Measurements from ENCODE around the gene RPLP2.
A peak's percentile ranks its signal among the peaks of the same experiment; 100 is the strongest.

RPLP2 gene

DNA sequence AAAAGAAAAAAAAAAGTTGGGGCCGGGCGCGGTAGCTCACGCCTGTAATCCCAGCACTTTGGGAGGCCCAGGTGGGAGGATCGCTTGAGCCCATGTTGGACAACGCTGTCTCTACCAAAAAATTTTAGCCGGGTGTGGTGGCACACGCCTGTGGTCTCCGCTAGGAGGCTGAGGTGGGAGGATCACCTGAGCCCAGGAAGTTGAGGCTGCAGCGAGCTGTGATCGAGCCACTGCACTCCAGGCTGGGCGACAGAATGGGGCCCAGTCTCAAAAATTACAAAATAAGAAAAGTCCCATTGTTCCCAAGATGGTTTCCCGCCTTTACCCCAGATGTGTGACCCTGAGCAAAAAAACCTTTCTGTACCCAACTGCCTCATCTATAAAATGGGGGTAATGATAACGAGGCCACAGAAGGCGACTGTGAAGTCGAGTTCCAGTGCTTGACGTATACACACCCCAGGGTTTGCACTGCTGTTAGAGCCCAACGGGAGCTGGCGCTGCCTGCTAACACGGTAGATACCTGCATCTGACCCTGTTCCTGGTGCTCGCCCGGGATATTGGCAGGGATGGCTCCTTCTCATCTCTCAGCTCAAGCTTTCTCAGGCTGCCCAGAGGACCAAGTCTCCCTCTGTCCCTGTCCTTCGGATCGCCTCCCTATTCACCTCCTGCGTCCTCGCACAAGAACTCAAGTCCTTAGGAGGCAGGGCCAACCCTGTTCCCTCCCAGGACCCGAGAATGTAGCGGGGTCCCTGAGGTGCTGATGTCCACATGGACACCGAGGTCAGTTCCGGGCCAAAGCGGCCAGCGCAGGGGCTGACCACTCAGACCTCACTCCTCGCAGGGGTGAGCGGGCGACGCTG lies 1.1 kb upstream of the RPLP2 start:
- DNase-seq, result peak; percentile 32

DNA sequence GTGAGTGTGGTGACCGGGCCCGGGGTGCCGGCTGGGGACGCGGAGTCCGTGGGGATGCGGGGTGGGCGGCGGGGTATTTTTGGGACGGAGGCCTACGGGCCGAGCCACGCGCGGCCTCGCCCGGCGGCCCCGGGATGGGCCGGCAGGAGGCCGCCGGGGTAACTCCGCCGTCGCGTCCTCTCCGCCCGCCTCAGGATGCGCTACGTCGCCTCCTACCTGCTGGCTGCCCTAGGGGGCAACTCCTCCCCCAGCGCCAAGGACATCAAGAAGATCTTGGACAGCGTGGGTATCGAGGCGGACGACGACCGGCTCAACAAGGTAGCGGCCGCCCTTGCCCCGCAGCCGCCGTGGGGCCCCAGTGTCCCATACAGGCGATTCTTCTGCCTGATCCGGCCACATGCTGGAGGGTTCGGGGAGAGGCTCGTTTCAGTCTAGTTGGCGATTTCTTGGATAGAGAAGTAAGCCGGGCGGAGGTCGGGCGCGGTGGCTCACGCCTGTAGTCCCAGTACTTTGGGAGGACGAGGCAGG lies 337 bp downstream of the RPLP2 start:
- DNase-seq, result no peak

DNA sequence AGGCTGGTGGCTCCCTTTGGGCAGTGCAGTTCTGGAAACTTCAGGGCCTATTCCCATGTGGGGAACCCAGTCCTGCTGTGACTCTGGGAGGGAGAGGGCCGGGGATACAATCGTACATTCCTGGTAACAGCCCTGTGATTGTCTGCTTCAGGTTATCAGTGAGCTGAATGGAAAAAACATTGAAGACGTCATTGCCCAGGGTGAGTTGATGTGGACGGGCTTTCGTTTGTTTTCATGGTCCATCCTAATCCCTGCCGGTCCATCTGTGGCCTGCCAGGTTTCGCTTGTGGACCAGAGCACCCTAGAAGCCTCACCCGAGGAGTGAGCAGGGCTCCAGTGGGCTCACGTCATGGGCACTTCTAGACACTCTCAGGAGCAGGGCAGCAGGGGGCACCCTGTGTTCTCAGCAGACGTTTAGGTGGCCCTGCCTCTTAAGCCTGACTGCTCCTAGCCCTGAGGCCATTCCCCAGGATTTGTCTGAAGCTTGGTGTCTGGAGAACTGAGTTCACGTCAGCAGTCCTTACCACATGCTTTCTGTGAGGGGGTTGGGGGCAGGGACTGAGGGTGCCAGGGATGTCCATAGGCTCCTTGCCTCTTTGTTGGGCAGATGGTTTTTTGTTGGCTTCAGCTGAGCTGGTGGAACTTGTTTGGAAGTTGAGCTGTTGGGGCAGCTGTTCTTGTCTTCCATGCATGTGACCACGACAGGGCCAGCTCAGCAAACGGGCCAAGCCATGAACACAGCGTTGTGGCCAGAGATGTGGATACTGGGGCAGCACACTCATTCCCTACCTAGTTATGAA lies 1.9 kb downstream of the RPLP2 start:
- no peak for DNase-seq

DNA sequence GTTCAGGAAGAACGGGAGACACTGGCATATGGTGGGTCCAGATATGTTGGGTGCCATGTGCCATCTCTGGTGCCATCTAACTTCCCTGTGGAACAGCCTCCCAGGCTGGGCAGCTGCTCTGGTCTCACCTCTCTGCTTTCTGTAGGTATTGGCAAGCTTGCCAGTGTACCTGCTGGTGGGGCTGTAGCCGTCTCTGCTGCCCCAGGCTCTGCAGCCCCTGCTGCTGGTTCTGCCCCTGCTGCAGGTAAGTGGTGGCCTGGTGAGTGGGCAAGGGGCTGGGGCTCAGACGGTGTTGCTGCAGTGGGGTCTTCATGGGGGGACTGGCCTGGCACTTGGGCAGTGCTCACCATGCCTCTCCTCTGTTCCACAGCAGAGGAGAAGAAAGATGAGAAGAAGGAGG lies 2.6 kb downstream of the RPLP2 start:
- no peak for DNase-seq

DNA sequence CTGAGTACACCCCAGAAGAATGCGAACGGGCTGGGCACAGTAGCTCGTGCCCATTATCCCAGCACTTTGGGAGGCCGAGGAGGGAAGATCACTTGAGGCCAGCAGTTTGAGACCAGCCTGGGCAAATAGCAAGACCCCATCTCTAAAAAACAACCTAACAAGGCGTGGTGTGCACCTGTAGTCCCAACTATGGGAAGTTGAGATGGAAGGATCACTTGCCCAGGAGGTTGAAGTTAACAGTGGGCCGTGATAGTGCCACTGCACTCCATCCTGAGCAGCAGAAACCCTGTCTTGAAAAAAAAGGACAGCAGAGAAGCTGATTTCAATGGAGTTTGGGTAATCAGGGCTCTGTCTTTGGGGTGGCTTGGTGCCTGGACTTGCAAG lies 3.3 kb downstream of the RPLP2 start:
- no peak for DNase-seq

DNA sequence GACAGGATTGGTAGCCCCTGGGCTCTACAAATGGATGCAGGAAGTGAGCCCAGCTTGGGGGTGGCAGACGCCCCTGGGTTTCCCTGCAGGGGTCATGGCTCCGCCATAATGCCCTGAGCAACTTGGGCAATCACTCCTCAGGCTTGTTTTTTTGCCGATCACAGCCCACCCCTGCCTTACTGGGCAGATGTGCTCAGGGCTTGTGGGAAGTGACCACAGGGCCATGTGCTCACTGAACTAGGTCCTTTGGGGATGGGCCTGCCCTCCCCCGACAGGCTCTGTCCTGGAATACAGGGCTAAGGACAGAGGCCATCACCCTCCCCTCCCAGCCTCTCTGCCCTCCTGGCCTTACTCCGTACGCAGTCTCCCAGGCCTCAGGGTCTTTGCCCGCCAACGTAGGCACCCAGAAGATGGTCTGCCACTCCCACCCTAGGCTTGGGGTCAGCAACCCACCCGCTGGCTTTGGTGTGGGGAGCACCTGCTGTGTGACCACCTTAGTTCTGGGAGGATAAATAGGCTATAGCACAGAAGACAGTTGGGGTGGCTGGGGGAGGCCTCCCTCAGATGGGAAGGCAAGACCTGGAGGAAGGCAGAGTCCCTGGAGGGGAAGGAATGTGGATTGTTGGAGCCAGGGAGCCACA lies 3.8 kb downstream of the RPLP2 start:
- DNase-seq, result no peak

DNA sequence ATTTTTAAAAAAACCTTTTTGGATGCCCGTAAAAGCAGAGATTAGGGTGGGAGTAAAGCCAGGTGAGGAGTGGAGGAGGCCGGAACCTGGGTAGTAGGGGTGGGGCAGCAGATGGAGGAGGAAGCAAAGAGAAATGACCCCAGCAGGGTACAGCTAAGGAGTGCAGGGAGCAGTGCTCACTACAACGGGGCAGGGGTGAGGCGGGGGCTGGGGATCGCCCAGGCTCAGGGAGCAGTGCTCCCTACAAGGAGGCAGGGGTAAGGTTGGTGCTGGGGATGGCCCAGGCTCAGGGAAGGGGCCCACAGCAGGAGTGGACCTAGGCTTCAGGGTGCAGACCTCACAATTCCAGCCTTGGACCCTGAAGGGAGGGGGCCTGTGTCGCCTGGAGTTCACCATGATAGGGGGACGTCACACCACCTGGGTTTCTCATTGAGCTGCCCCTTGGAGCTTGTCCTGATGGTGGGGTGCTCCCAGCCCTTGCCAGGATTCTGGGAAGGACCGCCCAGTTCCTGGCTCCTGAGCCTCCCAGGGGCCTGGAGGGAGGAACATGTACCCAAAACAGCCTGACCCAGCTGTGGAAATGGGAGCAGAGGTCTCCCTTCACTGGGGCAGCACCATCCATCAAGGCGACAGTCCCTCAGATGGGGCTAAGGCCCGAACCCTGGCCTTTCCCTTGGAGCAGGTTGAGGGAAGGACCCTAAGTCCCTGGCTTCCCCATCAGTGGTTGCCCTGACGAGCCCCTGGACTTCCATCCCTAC lies 6.1 kb downstream of the RPLP2 start:
- no peak for DNase-seq

DNA sequence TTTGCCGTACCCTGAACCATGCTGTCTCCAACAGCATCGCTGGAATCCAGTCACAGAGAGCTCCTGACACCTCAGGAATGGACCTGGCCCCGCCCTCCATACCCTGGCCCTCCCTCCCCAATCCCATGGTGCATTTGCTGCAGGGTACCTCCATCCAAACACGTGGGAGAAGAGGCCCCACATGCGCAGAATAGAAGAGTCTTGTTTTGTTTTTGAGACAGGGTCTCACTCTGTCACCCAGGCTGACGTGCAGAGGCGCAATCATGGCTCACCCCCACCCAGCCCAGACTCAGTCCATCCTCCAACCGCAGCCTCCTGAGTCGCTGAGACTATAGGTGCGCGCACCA lies 6.6 kb downstream of the RPLP2 start:
- no peak for DNase-seq

DNA sequence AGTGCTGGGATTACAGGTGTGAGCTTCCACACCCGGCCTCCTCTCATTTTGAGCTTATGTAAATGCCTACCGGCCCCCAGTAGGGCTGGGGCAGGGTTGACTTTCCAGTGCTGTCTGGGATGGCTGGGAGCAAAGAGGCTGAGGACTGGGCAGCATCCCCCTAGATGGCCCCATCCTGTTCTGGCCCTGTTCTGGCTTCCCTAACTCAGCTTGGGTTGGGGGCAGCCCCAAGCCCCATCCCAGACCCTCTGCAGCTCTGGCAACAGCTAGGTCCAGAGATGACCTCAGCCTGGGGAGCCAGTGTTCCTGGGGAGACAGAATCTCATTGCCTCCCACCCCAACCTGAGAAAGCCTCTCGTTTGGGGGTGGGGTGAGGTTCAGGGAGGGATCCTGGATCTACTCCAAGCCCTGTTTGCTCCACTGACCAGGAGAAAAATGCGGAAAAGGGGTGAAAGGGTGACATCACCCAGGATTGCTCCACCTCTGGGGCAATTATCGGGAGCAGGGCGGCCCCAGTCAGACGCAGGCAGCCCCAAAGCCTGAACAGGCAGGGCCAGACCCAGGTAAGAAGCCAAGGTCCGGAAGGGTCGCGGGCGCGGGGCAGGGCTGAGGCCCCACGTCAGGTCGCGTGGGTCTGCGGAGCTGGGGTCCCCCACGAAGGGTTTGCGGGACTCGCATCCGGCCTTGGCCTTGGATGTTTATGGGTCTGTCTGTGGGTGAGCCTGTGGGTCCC lies 8.8 kb downstream of the RPLP2 start, which contains the start of gene PNPLA2:
PNPLA2 (plus strand) TSS at position 519 of the 733 bp plus-strand sequence. CDS start 805 bp downstream, outside the sequence.
- no peak for DNase-seq

DNA sequence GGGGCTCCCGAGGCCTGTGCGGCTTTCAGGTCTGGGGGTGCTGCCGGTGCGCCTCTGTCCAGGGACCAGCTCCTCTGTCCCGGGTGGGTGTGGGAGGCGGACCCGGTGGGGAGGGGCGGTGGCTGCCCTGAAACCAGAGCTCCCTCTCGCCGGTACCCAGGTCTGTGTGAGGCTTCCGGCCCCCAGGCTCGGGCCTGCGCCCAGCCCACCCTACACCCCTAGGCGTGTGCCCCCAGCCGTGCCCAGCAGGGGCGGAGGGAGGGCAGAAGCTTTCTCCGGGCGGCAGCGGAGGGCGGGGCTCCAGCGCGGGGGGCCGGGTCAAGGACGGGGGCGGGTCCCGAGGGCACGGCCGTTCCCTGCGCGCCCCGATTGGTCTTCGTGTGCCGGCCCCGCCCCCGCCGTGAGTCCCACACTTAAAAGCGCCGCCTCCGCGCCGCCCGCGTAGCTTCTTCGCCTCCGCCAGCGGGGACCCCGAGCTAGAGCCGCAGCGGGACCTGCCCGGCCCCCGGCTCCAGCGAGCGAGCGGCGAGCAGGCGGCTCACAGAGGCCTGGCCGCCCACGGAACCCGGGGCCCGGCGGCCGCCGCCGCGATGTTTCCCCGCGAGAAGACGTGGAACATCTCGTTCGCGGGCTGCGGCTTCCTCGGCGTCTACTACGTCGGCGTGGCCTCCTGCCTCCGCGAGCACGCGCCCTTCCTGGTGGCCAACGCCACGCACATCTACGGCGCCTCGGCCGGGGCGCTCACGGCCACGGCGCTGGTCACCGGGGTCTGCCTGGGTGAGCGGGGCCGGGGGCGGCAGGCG lies 9.6 kb downstream of the RPLP2 start:
- peak; percentile 95 for DNase-seq

DNA sequence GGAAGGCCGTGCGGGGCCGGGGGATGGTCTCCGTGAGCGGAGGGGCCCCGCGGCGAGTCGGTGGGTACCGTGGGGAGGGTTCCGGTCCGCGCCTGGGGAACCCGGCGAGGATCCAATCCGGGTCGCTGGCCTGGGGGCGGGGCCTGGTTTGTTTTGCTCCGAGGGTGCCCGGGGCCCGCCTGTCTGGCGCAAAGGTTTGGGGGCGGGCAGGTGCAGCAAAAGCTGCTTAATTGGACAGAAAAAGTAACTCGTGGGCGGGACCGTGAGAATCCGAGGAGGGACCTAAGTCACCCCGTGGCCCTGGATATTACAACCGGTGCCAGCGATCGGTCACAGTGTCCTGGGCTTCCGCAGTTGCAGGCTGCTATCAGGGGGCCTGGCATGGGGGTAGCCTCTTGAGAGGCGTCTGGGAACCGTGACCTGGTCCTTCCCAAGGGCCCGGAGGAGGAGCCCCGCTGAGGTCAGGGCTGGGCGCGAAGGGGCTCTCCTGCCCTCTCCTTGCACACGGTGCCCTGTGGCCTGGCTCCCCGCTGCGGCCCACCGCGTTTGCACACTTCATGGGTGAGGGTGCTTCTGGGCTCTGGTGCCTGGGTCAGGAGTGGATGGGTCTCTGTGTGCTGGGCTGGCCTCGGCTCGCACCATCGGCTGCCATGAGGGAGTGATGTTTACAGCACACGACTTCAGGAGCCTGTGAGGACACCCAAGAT lies 10.3 kb downstream of the RPLP2 start:
- peak; percentile 98 for DNase-seq

DNA sequence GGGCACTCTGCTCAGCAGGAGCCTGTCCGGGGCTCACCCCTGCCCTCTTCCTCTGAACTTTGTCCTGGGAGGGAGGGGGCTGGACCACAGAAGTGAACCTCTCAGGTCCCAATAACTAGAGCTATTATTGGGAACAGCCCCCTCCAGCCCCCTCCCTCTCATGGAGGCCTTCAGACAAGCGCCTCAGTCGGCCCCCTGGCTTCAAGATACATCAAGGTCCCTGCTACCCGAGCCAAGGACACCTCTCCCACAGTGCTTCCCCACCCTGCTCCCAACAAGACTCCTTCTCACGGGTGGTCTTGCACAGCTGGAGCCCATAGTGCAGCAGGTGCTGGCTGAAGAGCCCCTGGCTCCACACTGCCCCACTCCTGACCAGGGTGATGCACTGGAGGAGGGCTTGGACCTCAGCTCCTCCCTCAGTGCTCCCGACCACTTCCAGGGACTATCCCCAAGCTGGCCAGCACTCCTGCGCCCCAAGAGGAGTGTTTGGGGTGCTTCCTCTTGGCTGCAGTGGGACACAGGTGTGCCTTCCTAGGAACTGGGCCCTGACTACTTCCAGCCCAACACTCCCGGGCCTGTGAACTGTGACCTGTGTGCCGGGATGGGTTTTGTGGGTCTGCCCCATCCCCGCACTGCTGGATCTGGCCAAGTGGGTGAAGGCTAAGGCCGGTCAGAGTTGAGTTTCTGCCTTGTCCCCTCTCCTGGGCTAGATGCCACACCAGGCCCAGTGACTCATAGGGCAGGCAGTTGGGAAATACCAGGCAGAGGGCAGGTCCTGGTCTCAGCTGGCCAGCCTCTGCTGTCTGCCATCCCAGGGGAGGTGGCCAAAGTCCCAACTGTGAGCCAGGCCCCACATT lies 11.1 kb downstream of the RPLP2 start:
- no peak for DNase-seq

DNA sequence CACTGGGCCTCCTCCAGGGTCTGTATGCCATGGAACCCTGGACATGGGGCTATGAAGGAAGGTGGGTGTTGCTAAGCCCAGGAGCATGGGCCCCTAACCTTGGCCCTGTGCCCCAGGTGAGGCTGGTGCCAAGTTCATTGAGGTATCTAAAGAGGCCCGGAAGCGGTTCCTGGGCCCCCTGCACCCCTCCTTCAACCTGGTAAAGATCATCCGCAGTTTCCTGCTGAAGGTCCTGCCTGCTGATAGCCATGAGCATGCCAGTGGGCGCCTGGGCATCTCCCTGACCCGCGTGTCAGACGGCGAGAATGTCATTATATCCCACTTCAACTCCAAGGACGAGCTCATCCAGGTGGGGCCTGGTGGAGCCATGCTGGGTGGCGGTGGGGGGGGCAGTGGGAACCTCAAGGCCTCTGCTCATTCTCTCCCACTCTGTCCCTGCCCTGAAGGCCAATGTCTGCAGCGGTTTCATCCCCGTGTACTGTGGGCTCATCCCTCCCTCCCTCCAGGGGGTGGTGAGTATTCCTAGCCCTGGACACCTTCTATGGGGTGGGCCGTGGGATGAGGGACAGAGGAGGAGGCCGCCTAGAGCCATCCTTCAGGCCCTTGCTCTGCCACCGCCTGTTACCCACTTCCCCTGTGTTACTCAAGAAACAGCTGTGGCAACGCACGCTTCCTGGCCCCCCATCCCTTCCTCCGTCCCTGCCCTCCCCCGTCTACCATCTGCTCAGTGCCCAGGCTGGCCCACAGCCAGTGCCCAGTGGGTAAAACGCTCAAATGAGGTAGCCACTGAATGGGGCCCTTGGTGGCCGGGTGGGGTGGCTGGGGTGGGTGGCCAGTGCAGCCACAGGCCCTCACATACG lies 12.0 kb downstream of the RPLP2 start:
- DNase-seq, result no peak

DNA sequence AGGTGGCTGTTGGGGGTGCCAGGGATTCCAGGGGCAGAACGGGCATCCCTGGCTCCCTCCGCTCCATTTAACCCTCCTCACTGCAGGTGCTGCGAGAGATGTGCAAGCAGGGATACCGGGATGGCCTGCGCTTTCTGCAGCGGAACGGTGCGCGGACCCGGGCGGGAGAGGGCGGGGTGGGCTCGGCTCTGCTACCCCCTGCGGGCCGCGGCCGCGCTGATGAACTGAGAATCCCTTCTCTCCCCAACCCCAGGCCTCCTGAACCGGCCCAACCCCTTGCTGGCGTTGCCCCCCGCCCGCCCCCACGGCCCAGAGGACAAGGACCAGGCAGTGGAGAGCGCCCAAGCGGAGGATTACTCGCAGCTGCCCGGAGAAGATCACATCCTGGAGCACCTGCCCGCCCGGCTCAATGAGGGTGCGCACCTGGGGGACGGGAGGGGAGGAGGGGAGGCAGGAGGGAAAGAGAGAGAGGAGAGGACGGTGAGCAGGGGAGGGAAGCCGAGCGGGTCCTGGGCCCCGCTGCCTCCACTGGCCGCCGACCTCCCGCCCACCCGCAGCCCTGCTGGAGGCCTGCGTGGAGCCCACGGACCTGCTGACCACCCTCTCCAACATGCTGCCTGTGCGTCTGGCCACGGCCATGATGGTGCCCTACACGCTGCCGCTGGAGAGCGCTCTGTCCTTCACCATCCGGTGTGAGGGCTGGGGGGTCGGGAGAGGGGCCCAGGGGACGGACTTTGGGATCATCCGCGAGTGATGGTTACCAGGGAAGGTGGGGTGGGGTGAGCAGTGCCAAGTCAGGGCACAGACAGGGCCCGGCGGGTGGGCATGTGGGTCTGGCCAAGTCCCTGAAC lies 13.9 kb downstream of the RPLP2 start:
- DNase-seq, result no peak

DNA sequence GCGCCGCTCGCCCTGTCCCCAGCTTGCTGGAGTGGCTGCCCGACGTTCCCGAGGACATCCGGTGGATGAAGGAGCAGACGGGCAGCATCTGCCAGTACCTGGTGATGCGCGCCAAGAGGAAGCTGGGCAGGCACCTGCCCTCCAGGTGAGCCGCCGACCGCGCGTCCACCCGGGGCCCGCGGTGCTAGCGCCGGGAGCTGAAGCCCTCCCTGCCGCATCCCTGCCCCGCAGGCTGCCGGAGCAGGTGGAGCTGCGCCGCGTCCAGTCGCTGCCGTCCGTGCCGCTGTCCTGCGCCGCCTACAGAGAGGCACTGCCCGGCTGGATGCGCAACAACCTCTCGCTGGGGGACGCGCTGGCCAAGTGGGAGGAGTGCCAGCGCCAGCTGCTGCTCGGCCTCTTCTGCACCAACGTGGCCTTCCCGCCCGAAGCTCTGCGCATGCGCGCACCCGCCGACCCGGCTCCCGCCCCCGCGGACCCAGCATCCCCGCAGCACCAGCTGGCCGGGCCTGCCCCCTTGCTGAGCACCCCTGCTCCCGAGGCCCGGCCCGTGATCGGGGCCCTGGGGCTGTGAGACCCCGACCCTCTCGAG lies 14.6 kb downstream of the RPLP2 start:
- no peak for DNase-seq

DNA sequence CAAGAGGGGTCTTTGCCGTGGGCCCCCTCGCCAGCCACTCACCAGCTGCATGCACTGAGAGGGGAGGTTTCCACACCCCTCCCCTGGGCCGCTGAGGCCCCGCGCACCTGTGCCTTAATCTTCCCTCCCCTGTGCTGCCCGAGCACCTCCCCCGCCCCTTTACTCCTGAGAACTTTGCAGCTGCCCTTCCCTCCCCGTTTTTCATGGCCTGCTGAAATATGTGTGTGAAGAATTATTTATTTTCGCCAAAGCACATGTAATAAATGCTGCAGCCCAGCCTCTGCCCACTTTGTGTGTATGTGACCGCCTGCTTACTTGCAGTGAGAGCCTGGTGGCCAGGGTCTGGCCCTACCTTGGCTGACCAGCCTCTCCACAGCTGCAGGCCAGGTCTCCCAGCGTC lies 15.2 kb downstream of the RPLP2 start:
- no peak for DNase-seq
